22Rv1 (cell line): ENCODE measurements around the gene GTF2F2.

Experiments
- CTCF ChIP-seq: fragments of 450-650 bp; IDR thresholded peaks from 2 replicates; pipeline ENCODE4 v1.5.1; 2017; ENCODE audit warnings: mild to moderate bottlenecking
- ZFX ChIP-seq: fragments of 450-650 bp; IDR thresholded peaks from 2 replicates; pipeline ENCODE4 v1.6.1; 2017; ENCODE audit warnings: antibody characterized with exemption, borderline replicate concordance

- no peak for TF ChIP-seq CTCF
- TF ChIP-seq ZFX, result no peak
These were observed 33.8 kb upstream of the GTF2F2 start for GRCh38 chr13:45086484-45086883.
